GM23248 (cell line): ENCODE data around the gene TBC1D1.

Experiments
- EZH2 ChIP-seq: fragments of 200-600 bp; sonication (generic); IDR thresholded peaks from 2 replicates; pipeline ENCODE4 v1.6.1; 2018; ENCODE audit warnings: antibody characterized with exemption, mild to moderate bottlenecking; ENCODE audit not compliant: insufficient read depth, poor library complexity, severe bottlenecking
- EZH2phosphoT487 ChIP-seq: fragments of 200-600 bp; sonication (generic); IDR thresholded peaks from 2 replicates; pipeline ENCODE4 v1.6.1; 2018; ENCODE audit warnings: antibody characterized with exemption, moderate library complexity, mild to moderate bottlenecking, low read depth; ENCODE audit not compliant: insufficient read depth

DNA sequence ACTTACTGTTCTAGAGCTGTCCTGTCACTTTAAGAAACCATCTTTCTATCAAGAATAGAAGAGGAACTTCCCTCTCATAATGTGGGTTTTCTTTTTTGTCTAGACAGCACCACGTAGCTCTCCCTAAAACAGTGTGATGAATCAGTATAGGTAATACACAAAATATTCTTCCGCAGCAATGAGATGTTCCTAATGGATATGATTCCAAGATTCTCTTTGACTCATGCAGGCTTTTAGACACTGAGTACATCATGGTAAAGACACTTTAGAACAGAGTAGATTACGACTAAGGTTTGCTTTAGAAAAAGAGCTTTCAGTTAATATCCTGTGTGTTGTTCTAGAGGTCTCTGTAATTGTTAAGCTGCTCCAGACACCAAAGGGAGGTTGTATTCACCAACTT, 139.1 kb downstream of the TBC1D1 start:
- TF ChIP-seq EZH2 (no peak), EZH2phosphoT487 (no peak)
